Lower leg skin (tissue), 4 donors: Measurements from ENCODE around the gene DDX1. TPM values are rescaled to one million over a fixed set of nuclear protein-coding genes. Genes with fewer than 3 reads are reported as not detected.

Experiments used
- DNase-seq, 2 donors: peaks; one replicate each; pipeline ENCODE4 v3.0.0-alpha.2; 2019; ENCODE audit warnings: low spot score in 2 of 2
- H3K4me3 ChIP-seq: fragments of 200-600 bp; sonication (generic); 2 replicates; pipeline ENCODE4 v1.5.1; 2017; ENCODE audit warnings: mild to moderate bottlenecking, low read depth; ENCODE audit not compliant: poor library complexity, severe bottlenecking
- POLR2A ChIP-seq, 2 donors: fragments of 450-650 bp; IDR thresholded peaks; one replicate each; pipeline ENCODE4 v1.6.1; 2016 to 2017; ENCODE audit warnings: antibody characterized with exemption in 2 of 2, mild to moderate bottlenecking in 1 of 2, moderate library complexity in 1 of 2
- WGBS, 2 donors: methylation state at CpG; one replicate each; pipeline ENCODE4 v1.1.5; 2018; 5-methylcytosine and 5-hydroxymethylcytosine counted together
- intact Hi-C: fragments of 100-400 bp; cut with DNase I; formaldehyde crosslinking; loops from one replicate; pipeline ENCODE4 v1.15.0; 2023; ENCODE audit warnings: low total_unique reads
- total RNA-seq, 4 donors: library from RNA; depleted of rRNA; stranded (reverse); fragments of >200 nt; gene quantifications; one replicate each; pipeline ENCODE4 v1.1.0, GENCODE V29; 2016
- TF ChIP-seq, protein P1 (sequence below), 3 donors: fragments of 450-650 bp; IDR thresholded peaks; one replicate each; pipeline ENCODE4 v1.5.1; 2016; ENCODE audit warnings: antibody characterized with exemption in 3 of 3, mild to moderate bottlenecking in 3 of 3, moderate library complexity in 2 of 3

The DDX1 gene
- total RNA-seq, 4 donors from 2014 or later: 38.8 to 55.5 (median 44.4) TPM

GRCh38 chr2:15594291-15595256 lies 2.9 kb downstream of the DDX1 start:
- no peak overlapping the region for H3K4me3 ChIP-seq
- no peak for DNase-seq
- WGBS, 2 donors: 61 to 63% methylated on average over 5 of the region's 5 CpGs
- TF ChIP-seq, protein P1, sequence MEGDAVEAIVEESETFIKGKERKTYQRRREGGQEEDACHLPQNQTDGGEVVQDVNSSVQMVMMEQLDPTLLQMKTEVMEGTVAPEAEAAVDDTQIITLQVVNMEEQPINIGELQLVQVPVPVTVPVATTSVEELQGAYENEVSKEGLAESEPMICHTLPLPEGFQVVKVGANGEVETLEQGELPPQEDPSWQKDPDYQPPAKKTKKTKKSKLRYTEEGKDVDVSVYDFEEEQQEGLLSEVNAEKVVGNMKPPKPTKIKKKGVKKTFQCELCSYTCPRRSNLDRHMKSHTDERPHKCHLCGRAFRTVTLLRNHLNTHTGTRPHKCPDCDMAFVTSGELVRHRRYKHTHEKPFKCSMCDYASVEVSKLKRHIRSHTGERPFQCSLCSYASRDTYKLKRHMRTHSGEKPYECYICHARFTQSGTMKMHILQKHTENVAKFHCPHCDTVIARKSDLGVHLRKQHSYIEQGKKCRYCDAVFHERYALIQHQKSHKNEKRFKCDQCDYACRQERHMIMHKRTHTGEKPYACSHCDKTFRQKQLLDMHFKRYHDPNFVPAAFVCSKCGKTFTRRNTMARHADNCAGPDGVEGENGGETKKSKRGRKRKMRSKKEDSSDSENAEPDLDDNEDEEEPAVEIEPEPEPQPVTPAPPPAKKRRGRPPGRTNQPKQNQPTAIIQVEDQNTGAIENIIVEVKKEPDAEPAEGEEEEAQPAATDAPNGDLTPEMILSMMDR (IDR thresholded peaks at IDR 0.05): no peak
- no peak for TF ChIP-seq POLR2A (IDR thresholded peaks at IDR 0.05)
- intact Hi-C loops: no loop called here

GRCh38 chr2:15595342-15595905 lies 3.8 kb downstream of the DDX1 start:
- no peak for TF ChIP-seq POLR2A (IDR thresholded peaks at IDR 0.05)
- TF ChIP-seq, protein P1 (IDR thresholded peaks at IDR 0.05): no peak
- DNase-seq: no peak
- intact Hi-C loops: no loop called here
- H3K4me3 ChIP-seq: no peak overlapping the region
- WGBS, 2 donors: 95 to 98% methylated on average over 6 of the region's 6 CpGs

GRCh38 chr2:15595936-15596335 lies 4.3 kb downstream of the DDX1 start:
- intact Hi-C loops: no loop called here
- DNase-seq: no peak
- no peak for TF ChIP-seq POLR2A (IDR thresholded peaks at IDR 0.05)
- H3K4me3 ChIP-seq: no peak overlapping the region
- WGBS, 2 donors: 97 to 98% methylated on average over 4 of the region's 4 CpGs

GRCh38 chr2:15596350-15596749 lies 4.7 kb downstream of the DDX1 start:
- WGBS, 2 donors: 82 to 94% methylated on average over 2 of the region's 2 CpGs
- TF ChIP-seq POLR2A (IDR thresholded peaks at IDR 0.05): no peak
- TF ChIP-seq, protein P1 (IDR thresholded peaks at IDR 0.05): no peak
- intact Hi-C loops: no loop called here
- no peak overlapping the region for H3K4me3 ChIP-seq
- DNase-seq: no peak

DNA sequence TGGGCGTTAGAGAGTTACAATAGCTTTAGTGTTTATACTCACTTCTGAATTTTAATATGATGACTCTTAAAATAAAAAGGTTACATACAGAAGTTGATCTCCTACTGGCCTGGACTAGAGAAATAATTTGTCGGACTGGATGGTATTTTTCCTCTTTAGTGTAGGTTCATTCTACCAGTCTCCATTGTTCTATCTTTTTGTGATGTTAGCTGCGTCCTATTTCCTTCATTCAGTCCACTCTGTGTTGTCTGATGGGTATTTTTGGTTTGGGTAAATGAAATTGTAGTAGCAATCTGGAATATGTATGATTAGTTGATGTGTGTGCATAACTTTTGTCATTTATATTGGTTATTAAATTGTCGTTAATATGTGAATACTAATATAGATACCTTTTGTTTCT lies 5.3 kb downstream of the DDX1 start:
- intact Hi-C loops: no loop called here
- no peak for DNase-seq
- TF ChIP-seq POLR2A (IDR thresholded peaks at IDR 0.05): no peak
- TF ChIP-seq, protein P1 (IDR thresholded peaks at IDR 0.05): no peak
- no peak overlapping the region for H3K4me3 ChIP-seq
- WGBS, 2 donors: 88 to 91% methylated on average over 4 of the region's 4 CpGs

- 92 to 94% methylated on average over 1 of the region's 1 CpG for WGBS, 2 donors
- intact Hi-C loops: no loop called here
- DNase-seq: no peak
- H3K4me3 ChIP-seq: no peak overlapping the region
- no peak for TF ChIP-seq POLR2A (IDR thresholded peaks at IDR 0.05)
- TF ChIP-seq, protein P1 (IDR thresholded peaks at IDR 0.05): no peak
Observed at GRCh38 chr2:15599994-15600393, 8.3 kb downstream of the DDX1 start.
